GM18505 (cell line): ENCODE measurements around the gene TLR6.

Experiments used
- ATAC-seq: cut with Tn5 transposase; IDR thresholded peaks from one replicate; pipeline ENCODE4 v1.9.1; 2021; ENCODE audit not compliant: unreplicated experiment
- POLR2A ChIP-seq: IDR thresholded peaks from 4 replicates; pipeline ENCODE4 v1.6.1; 2011; ENCODE audit warnings: borderline replicate concordance; ENCODE audit not compliant: insufficient read depth, insufficient read length; ENCODE audit errors: extremely low read depth

The TLR6 gene

DNA sequence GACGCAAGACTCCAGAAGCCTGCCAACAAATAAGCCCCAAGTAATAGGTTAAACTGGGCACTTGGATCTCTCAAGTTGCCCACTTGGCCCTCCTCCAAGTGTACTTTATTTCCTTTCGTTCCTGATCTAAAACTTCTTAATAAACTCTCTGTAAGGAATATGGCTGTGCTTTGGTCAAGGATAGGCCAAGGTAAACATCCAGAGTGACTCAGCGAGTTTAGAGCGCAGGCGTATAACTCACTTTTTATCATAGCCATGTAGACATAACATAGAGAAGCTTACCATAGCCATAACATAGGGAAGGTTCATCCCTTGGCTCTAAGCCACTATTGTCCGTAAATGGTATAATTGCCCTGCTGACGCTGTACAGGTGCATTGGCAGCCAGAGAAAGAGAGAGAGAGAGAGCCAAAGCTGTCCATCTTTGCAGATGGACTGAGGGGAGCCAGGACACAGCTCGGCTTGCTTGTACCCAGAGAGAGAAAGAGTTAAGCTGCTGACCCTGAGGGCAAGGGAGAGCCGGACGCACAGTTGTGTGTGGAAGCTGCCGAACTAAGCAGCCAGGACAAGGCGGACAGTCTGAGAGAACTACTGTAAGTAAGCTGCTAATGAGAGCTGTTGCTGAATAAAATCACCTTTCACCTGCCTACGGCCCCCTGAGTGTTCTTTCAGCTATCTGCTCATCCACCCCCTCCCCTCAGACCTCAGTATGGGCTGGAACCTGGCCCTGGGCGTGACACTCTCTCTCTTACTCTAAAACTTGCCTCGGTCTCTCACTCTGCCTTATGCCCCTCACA is 53.9 kb downstream of the TLR6 start:
- TF ChIP-seq POLR2A, result no peak
- ATAC-seq, result no peak

DNA sequence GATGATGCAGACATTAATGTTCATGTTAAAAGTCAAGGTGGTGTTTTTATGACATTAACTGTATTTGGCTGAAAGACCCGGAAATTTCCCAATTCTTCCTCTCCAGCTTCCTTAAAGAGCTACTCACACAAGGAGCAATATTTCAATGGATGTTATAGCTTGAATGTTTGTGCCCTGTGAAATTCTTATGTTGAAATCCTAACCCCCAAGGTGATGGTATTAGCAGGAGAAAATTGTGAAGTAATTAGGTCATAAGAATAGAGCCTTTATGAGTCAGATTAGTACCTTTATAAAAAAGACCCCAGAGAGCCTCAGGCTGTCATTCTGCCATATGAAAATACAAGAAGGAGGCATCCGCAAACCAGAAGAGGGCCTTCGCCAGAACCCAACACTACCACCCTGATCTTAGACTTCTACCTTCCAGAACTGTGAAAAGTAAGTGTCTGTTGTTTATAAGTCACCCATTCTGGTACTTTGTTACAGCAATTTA is 55.6 kb downstream of the TLR6 start:
- ATAC-seq, result no peak
- TF ChIP-seq POLR2A, result no peak

DNA sequence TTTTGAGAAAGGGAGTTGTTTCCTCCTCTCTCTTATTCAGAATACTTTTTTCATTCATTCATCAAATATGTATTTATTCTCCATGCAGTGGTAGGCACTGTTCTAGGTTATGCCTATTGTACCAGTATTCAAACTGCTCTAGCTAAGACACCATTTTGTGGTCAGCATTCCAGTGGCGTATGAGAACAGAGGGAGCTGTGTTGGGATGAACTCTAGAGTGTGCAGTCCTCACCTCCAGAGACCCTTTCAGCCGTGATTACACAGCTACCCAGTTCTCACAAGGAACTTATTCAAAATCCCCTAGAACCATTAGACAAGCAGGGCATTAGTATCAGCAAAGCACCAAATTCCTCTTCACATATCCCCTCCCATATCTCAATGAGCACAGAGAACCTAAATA is 56.3 kb downstream of the TLR6 start:
- ATAC-seq, result no peak
- TF ChIP-seq POLR2A, result no peak

DNA sequence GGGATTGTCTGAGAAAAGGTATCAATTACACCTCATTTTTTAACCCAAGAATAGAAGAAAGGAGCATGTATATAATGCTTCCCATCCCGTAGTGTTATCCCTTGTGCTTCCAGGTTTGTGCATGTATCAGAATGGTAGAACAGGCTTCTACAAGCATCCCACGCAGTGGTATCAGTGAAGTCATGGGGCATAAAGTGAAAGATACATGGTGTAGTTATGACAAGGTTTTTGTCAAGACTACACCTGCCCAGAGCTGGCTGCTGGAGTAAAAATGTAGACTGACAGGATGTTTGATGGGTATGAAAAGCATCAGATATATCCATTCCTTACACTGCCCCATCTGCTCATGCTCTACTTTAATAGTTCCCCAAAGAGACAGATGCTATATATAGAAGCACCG is 61.5 kb downstream of the TLR6 start:
- TF ChIP-seq POLR2A, result no peak
- ATAC-seq, result no peak

DNA sequence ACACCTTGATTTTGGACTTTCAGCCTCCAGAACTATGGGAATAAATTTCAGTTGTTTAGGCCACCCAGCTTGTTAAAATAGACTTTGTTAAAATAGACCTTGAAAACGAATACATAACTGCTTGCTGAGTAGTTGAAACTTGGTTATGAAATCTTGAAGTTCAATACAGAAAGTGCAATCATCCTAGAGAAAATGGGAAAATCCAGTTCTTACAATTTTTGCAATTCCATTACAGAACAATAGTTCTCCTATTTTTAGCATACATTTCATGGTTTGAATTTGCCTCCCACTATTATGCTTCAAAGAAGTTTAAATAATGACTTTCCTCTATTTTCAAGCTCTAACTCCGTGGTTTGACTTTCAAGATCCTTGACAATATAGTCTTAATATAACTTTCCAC is 62.6 kb downstream of the TLR6 start:
- no peak for ATAC-seq

DNA sequence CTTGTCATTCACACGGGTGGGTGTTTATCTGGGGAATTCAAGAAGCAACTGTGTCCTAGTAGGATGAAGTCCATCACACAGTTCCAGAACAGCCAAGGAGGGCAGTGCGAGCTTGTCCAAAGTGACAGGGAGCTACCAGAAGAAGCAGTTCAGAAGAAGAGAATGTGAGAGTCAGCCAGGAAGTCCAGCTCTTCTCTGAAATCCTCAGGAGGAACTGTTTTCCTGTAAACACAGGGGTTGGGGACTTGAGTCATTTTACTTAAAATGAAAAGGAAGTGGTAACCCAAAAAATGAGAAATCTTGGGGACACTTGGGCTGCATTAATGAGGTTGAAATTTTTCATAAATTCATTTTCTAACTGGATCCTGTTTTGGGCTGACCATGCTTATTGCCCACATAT is 65.6 kb downstream of the TLR6 start:
- ATAC-seq, result no peak
- no peak for TF ChIP-seq POLR2A

More for the DNA sequence above, 62.6 kb downstream of the TLR6 start:
- TF ChIP-seq POLR2A, result no peak

DNA sequence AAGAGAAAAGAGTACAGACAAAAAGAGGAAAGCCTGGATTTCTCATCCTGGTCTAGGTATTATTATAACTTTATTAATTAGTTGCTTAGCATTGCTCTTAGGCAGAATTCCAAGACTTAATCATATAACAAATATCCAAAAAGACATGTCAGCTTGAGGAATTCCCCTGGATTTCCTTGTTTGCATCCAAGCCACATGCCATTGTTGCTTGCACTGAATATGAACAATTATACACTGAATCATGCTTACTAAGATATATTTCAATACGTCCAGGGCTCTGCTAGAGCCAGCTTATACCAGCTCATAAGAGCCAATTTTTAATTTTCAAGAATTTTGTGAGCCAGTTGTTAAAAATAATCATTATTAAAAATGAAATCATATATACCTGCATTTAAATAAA is 68.3 kb downstream of the TLR6 start:
- no peak for ATAC-seq
- TF ChIP-seq POLR2A, result no peak

DNA sequence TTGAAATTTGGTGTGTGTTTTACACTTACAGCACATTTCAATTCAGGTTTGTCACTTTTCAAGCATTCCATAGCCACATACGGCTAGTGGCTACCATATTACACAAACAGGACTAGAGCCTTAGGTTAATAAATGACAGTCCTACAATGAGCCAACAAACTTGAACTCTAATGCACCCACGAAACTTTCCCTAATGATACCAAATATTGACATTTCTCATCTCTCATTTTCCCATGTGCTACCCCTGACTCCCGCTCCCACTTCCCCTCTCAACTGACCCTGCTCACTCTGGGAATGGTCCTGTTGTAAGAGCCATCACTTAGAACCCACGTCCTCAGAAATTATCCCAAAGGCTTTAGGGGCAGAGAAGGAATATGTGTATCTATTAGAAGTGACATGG is 68.9 kb downstream of the TLR6 start:
- no peak for ATAC-seq
- TF ChIP-seq POLR2A, result no peak

DNA sequence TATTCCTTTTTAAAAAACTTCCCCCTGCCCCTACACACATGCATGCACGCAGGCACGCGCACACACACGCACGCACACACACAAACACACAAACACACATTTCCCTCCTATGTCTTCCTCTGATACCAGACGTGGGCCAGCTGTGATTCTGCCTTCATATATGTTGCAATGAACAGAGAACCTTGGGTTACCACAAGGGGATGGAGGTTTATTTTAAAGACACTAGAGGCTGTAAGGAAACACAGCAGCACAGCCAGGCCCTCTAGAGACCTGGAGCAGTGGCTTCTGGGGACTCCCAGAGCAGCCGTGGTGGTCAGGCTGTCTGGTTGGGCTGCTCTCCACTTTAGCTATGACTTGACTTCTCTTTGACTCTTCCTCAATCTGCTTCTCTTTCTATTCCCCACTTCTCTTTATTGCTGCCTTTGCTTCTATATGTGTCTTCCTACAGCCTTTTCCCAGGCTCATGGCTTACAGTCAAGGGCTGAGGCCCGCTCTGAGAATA is 70.7 kb downstream of the TLR6 start:
- no peak for ATAC-seq
- peak; percentile 21 for TF ChIP-seq POLR2A

DNA sequence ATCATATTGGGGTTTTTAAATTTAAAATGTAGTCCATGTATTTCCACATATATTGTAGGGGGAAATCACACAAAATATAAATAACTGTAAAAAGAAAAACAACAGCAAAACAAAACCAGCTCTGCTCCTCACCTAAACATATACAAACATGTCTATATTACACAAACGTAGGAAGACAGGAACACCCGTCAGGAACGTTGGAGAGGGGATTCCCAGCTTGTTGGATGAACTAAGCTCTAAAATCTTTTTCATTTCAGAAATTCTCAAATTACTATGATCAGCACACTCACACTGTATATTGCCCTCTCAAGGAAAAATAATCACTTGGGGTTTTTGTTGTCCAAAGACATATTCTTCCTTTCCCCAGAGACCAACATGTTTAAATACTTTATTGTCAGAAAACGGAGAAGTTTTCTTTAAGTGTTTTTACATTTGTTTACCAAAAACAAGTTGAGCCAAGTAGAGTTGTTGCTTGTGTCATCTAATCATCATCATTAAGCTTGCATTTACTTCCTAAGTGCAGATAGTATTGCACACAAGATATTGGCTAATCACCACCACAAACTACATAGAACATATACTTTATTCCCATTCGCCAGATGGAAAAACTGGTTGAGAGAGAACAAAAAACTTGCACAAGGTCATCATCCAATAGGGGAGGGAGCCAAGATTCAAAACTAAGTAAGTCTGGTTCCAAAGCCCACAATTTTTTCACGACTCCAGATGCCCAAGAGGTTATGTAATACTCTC is 71.4 kb downstream of the TLR6 start:
- ATAC-seq, result no peak
- TF ChIP-seq POLR2A, result no peak

DNA sequence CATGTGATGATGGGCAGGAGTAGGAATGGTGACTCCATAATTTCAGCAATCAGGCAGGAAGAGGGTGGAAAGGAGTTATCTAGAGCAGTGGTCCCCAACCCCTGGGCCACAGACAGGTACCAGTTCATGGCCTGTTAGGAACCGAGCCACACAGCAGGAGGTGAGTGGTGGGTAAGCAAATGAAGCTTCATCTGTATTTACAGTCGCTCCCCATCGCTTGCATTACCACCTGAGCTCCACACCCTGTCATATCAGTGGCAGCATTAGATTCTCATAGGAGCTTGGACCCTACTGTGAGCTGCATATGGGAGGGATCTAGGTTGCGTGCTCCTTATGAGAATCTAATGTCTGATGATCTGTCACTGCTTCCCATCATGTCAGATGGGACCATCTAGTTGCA is 72.5 kb downstream of the TLR6 start:
- no peak for ATAC-seq
- TF ChIP-seq POLR2A, result no peak

DNA sequence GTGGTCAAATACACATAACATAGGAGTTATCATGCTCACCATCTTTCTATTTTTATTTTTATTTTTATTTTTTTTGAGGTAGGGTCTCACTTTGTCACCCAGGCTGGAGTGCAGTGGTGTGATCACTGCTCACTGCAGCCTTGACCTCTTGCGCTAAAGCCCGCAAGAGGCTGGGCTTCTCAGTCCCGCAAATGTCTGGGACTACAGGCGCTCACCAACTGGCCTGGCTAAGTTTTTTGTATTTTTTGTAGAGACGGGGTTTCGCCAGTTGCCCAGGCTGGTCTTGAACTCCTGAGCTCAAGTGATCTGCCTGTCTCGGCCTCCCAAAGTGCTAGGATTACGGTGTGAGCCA is 73.5 kb downstream of the TLR6 start:
- TF ChIP-seq POLR2A, result no peak
- ATAC-seq, result no peak

DNA sequence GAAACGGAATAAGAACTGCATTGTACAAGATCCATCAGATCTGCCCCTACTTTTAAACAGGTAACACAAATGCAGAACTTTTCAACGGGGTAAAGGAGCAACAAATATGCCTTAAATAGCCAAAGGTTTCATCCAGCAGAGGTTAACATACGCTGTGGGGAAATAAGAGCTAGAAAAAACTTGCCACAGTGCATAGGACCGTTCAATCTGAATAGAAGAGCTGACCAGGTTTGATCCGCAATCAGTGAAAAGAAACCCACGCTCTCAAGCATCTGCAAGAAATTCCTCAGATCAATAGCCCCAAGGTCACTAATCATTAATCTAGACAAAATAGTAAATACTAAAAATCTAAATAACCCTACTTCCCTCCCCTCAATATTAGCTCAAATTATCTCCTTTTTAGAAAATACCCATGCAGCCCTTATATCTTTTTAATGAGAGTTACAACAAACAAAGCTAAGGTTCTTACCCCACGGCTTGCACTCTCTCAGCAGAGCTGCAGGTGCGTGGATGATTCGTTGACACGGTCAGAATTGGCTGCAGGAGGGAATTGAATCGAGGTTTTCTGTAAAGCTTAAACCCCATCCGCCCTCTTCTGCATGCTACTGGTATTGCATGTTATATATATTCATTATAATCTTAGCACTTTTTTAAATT is 74.0 kb downstream of the TLR6 start, which contains the start of gene TLR10:
TSS of gene TLR10 (minus strand) at position 539 of the 657 bp plus-strand sequence. CDS start 7,400 bp downstream, outside the sequence.
- TF ChIP-seq POLR2A, result peak; percentile 73
- ATAC-seq, result peak; percentile 54

DNA sequence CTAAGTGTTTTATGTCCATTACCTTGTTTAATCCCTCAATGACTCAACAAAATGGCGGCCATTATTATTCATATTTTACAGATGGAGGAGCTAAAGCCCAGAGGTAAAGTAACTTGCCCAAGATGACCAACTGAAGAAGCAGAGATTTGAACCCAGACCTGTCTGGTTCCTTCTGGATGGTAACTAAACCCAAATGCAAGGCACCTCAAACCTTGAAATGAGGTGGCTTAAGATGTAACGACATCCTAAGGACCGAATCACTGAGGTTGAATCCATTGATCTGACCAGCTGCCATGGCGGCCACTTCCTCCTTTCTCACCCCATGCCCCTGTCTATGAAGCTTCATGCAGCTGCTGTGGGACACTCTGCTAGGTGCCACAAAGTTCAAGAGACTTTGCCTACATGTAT is 74.8 kb downstream of the TLR6 start:
- ATAC-seq, result no peak
- peak; percentile 47 for TF ChIP-seq POLR2A

DNA sequence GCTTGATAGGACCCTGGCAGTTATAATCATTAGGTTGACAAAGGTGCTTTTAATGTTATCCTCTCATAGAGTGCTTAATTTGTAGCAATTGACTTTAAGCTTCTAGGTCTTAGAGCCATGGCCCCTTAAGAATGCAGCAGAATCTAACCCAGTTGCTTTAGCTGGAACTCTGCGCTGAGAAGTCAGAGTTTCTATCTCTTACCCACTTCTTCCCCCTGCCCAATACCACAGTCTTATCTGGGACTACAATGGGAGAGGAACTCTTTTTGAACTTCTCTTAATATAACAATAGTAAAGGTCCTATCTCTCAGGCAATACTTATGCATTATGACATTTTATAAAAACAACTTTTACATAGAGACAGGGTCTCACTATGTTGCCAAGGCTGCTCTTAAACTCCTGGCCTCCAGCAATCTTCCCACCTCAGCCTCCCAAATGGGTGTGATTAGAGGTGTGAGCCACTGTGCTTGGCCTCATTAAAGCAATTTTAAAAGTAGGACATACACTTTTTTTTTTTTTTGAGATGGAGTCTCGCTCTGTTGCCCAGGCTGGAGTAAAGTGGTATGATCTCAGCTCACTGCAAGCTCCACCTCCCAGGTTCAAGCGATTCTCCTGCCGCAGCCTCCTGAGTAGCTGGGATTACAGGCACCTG is 75.7 kb downstream of the TLR6 start:
- no peak for ATAC-seq

More for the DNA sequence above, 75.7 kb downstream of the TLR6 start:
- peak; percentile 17 for TF ChIP-seq POLR2A
